ENCODE measurements around the gene NFATC1. TPM values are rescaled to one million over a fixed set of nuclear protein-coding genes. Genes with fewer than 3 reads are reported as not detected.

The NFATC1 gene
- total and polyA plus RNA-seq, 9 donors, result 8.4 to 28.3 (median 12.2) TPM

DNA sequence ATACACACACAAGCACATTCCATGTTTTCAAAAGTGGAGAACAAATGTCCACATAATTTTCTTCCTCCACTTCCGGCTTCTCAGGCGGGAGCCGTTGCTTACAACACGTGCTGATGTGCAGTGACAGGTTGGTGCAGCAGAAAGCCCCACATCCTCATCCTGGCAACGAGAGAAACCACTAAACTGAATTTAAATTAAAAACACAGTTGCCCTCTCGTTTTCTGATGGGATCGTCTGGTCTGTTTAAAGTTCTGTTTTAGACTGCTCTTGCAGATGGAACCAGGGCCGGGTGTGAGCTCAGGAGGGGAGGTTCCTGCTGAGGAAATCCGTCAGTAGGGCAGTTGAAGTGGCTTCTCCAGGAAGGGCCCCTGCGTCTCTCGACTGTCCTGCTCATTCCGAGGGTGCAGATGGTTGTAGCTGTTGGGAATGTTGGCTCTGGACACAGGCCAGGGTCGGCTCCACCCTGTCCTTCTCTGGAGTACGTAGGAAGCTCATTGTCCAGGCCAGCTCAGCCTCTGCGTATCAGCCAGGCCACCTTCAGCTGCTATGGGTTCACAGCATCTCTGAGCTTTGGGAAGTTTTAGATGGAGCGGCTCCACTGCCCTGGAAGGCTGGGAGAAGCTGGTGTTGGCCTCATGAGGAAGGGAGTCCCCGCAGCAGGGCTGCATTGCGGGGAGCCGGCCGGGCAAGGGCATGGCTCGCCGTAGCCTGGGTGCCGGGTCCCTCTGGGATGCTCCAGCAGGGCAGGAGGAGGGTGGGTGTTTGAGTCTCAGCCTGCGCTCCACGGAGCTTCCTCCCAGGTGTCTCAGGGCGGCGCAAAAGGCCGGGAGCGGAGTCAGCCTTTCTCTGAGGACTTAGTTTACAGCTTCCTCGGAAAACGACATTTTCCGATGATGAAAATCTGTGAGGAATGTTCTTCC lies 58.3 kb downstream of the NFATC1 start:
- Histone ChIP-seq H3K4me3 (no peak overlapping the region), H3K4me1 (ENCODE audit: insufficient read depth) (peaks cover 6% of the 10 kb centered on the region), H3K9me3 (no peaks in the 10 kb centered on the region), H3K36me3 (no peaks in the 10 kb centered on the region), H3K27ac (no peak overlapping the region), H3K27me3 (no peaks in the 10 kb centered on the region)
- DNase-seq, result no peak
- TF ChIP-seq POLR2A (IDR thresholded peaks at IDR 0.05), result no peak
- TF ChIP-seq, protein P1, sequence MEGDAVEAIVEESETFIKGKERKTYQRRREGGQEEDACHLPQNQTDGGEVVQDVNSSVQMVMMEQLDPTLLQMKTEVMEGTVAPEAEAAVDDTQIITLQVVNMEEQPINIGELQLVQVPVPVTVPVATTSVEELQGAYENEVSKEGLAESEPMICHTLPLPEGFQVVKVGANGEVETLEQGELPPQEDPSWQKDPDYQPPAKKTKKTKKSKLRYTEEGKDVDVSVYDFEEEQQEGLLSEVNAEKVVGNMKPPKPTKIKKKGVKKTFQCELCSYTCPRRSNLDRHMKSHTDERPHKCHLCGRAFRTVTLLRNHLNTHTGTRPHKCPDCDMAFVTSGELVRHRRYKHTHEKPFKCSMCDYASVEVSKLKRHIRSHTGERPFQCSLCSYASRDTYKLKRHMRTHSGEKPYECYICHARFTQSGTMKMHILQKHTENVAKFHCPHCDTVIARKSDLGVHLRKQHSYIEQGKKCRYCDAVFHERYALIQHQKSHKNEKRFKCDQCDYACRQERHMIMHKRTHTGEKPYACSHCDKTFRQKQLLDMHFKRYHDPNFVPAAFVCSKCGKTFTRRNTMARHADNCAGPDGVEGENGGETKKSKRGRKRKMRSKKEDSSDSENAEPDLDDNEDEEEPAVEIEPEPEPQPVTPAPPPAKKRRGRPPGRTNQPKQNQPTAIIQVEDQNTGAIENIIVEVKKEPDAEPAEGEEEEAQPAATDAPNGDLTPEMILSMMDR (IDR thresholded peaks at IDR 0.05), result no peak
- no peak for TF ChIP-seq EP300 (IDR thresholded peaks at IDR 0.05)
- WGBS, 3 donors, result 75 to 80% (median 77%) methylated on average over 32 of the region's 32 CpGs
- intact Hi-C loops (cut with DNase I), result no loop called here

DNA sequence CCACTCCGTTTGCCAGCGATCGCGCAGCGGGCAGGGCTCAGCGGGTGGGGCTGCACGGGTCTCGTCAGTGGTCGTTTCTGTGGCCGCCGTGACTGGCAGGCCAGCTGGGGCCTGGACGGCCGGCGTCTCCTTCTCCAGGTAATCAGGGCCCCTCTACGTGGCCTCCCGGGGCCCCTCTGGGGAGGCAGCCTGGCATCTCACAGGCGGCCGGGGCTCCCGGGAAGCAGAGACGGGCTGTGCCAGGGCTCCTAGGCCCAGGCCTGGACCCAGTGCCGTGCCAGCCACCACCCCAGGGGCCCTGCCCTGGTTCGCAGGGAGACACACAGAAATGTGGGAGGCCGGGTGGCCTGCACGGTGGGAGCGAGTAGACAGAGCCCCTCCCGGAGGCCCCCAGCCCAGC lies 59.5 kb downstream of the NFATC1 start:
- Histone ChIP-seq H3K4me1 (ENCODE audit: insufficient read depth) (peaks cover 7% of the 10 kb centered on the region), H3K27me3 (no peaks in the 10 kb centered on the region), H3K9me3 (no peaks in the 10 kb centered on the region), H3K4me3 (no peak overlapping the region), H3K27ac (no peak overlapping the region), H3K36me3 (no peaks in the 10 kb centered on the region)
- DNase-seq, result no peak
- intact Hi-C loops (cut with DNase I), result no loop called here
- TF ChIP-seq POLR2A (IDR thresholded peaks at IDR 0.05) (no peak), EP300 (IDR thresholded peaks at IDR 0.05) (no peak)
- TF ChIP-seq, protein P1 (IDR thresholded peaks at IDR 0.05), result no peak
- 95 to 96% (median 96%) methylated on average over 24 to 26 of the region's 26 CpGs for WGBS, 3 donors

DNA sequence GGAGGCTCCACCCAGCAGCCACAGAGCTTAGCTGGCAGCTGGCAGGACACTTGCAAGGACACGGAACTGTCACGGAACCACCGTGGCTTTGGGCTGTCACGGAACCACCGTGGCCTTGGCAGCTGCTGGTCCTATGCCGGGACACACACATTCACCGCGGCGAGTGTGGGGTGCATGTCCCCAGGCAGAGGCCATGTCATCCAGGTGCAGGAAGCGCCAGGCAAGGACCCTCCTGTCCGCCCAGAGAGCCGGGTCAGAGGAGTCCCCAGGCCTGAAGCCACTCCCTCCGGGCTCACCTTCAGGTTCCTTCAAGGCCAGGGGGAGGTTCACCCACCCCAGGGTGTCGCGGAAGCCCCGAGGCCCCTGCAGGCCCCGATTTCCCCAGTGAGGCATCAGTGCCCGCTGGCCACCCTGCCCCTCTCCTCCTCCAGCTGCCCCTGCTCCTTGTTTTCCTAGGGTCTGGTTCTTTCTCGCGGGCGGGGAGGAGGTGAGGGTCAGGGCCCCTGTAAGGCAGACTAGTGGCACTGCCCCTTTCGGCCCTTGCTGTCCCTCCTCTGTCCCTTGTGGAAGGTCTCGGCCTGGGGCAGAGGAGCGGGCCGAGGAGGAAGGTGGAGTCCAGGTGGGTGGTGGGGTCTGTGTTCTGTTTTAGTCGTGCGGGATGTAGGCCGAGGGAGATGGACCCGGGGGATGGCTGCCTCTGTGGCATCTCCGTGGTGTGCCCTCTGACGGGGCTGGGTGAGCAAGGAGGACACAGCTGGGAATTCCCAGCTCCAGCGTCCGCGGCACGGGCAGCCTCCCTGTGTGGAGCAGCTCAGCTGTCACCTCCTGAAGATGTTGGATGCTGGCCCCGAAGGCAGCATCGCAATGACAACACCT lies 60.6 kb downstream of the NFATC1 start:
- intact Hi-C loops (cut with DNase I), result no loop called here
- Histone ChIP-seq H3K36me3 (no peaks in the 10 kb centered on the region), H3K4me3 (no peak overlapping the region), H3K9me3 (no peaks in the 10 kb centered on the region), H3K27me3 (no peaks in the 10 kb centered on the region), H3K27ac (no peak overlapping the region), H3K4me1 (ENCODE audit: insufficient read depth) (peaks cover 7% of the 10 kb centered on the region)
- TF ChIP-seq EP300 (IDR thresholded peaks at IDR 0.05) (no peak), POLR2A (IDR thresholded peaks at IDR 0.05) (no peak)
- TF ChIP-seq, protein P1 (IDR thresholded peaks at IDR 0.05), result no peak
- DNase-seq, result no peak
- 93 to 97% (median 95%) methylated on average over 35 to 37 of the region's 37 CpGs for WGBS, 3 donors

DNA sequence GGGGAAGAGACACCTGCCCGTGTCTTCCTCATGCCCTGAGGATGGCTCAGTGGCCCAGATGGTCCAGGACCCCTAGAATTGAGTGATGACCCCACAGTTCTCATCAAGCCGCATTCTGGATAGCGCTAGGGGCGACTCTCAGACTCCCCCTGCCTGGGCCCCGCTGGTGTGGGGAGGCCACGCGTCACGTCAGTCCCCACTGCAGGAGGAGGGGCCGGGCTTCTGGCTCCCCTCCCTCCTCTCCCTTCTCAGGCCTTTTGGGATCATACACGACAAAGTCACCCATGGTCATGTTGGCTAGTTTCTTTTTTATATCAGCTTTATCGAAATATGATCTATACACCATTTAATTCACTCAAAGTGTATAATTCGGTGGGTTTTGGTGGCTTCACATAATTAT lies 61.5 kb downstream of the NFATC1 start:
- no peaks in the 10 kb centered on the region for H3K36me3 ChIP-seq
- H3K4me1 ChIP-seq (ENCODE audit: insufficient read depth), result peaks cover 7% of the 10 kb centered on the region
- no peaks in the 10 kb centered on the region for H3K27me3 ChIP-seq
- intact Hi-C loops (cut with DNase I), result no loop called here
- TF ChIP-seq POLR2A (IDR thresholded peaks at IDR 0.05) (no peak), EP300 (IDR thresholded peaks at IDR 0.05) (no peak)
- TF ChIP-seq, protein P1 (IDR thresholded peaks at IDR 0.05), result no peak
- no peaks in the 10 kb centered on the region for H3K9me3 ChIP-seq
- DNase-seq, result no peak
- H3K27ac ChIP-seq, result no peak overlapping the region
- WGBS, 3 donors, result 91 to 97% (median 93%) methylated on average over 12 of the region's 12 CpGs
- H3K4me3 ChIP-seq, result no peak overlapping the region

All from ovary (tissue), 9 donors.